Activated CD4-positive, alpha-beta T cell treated with anti-CD3 and anti-CD28 coated beads, Interleukin-2, amount 50 U/mL, for 1 hour (primary cell): ENCODE measurements around the gene UBE3A.
A peak's percentile ranks its signal among the peaks of the same experiment; 100 is the strongest.
"Not testable (repeated sequence)": the region's sequence is repeated elsewhere in the genome, so short reads cannot be mapped to it uniquely, and the experiment has no call there.

Source experiments
- DNase-seq: peaks from one replicate; pipeline ENCODE4 v3.0.0-alpha.2; 2020

The UBE3A gene

GRCh38 chr15:25437777-25438600, 835 bp downstream of the UBE3A start:
- DNase-seq, result peak; percentile 48

DNA sequence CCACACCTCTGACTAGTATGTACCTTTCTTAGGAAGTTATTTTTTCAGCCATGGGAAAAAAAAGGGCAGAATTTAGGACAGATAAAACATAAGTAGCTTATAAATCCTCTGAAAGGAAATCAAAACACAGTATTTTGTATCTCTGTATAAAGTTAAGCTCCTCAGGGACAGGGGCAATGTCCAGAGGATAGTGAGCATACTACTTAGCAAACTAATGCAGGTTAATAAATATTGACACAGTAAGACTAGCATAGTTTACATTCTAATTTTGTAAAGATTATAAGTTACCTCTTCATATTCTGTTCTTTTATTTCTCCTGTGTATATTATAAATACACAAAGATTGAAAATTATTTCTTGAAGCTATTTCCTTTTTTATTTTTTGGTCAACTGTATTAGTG, 2.1 kb downstream of the UBE3A start:
- DNase-seq, result no peak

DNA sequence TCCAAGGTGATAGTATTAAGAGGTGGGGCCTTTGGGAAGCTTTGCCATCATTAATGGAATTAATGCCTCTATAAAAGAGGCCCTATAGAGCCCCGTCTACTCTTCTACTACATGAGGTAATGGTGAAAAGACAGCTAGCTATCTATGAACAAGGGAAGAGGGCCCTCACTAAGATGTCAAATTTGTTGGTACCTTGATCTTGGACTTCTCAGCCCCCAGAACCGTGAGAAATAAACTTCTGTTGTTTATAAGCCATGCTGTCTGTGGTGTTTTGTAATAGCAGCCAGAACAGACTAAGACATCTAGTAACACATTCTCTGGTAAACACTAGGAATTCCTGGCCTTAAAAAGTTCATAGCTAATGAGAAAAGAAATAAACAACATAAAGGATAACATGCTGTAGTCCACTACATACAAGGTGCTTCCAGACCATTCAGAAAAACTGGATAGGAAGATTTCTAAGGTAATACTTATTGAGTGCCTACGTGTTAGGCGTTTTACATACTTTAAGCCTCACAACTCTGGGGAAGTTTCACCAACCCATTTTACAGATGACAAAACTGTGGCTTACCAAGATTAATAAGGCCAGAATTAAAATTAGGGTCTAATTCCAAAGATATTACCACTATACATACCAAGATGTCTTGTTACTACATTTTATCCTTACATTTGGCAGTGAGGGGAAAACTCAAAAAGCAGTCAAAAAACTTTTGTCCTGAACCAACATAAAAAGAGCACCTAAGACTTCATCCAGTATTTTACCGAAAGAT, 3.2 kb downstream of the UBE3A start:
- no peak for DNase-seq

DNA sequence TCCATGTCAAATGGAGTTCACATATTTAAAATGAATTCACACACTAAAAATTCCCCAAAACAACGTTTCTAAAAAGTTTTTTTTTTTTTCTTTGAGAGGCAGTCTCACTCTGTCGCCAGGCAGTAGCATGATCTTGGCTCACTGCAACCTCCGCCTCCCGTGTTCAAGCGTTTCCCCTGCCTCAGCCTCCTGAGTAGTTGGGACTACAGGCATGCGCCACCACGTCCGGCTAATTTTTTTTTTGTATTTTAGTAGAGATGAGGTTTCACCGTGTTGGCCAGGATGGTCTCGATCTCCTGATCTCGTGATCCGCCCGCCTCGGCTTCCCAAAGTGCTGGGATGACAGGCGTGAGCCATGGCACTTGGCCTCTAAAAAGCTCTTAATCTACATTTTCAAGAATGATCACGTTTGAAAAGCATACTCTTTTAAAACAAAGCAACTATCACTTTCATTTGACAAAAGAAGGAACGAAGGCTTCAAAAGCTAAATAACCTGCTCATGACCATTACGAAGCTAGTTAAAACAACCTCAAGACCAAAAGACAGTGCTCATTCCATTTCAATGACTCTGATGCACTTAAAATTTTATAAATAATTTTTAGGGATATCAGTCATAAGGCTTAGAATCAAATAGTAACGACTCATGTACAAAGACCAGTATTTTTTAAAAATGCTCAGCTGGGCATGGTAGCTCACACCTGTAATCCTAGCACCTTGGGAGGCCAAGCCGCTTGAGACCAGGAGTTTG, 5.5 kb downstream of the UBE3A start:
- DNase-seq, result no peak

DNA sequence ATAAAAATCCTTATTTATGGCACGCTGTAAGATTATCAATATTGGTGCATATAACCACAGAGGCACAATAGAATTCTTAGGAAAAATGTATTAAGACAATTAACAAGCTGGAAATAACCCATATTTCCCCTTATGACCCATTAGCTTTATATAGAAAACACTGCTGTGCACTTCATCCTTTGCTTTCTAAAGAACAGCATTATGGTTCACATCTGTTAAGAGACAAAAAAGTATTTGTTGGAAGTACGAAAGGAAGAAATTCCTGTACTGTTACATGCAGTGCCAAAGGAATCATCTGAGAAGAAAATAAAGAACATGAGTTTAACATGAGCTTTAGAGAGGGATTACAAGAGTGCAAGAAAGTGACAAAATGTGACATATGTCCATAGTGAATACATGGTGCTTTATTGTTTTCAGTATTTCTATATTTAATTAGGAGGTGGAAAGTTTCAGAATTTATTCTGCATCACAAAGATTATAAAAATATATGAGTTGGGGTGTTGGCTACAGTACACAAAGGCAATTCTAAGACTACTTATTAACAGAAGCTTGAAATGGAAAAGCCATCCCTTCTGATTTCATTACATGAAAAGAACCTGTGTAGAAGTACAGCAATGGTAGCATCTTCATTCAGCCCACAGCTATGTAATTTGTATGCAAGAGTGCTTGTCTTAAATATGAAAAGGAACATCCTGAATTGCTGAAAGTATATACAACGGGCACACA, 6.8 kb downstream of the UBE3A start:
- DNase-seq, result no peak

DNA sequence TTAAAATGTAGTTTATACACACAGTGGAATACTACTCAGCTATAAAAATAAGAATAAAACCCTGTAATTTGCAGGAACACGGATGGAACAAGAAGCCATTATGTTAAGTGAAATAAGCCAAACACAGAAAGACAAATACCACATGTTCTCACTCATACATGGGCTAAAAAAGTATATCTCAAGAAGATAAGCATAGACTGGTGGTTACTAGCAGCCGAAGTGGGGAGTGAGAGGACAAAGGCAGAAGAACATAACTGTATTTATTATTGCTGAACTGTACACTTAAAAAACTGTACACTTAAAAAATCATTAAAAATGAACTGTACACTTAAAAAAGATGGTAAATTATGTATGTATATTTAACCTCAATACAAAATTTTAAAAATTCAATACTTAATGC, 11.0 kb downstream of the UBE3A start:
- DNase-seq, result no peak

- no peak for DNase-seq
Measured at GRCh38 chr15:25426896-25427610, 11.8 kb downstream of the UBE3A start.

GRCh38 chr15:25424073-25424472, 14.8 kb downstream of the UBE3A start:
- no peak for DNase-seq

GRCh38 chr15:25422021-25422420, 16.8 kb downstream of the UBE3A start:
- no peak for DNase-seq

GRCh38 chr15:25418202-25418601, 20.6 kb downstream of the UBE3A start:
- no peak for DNase-seq

DNA sequence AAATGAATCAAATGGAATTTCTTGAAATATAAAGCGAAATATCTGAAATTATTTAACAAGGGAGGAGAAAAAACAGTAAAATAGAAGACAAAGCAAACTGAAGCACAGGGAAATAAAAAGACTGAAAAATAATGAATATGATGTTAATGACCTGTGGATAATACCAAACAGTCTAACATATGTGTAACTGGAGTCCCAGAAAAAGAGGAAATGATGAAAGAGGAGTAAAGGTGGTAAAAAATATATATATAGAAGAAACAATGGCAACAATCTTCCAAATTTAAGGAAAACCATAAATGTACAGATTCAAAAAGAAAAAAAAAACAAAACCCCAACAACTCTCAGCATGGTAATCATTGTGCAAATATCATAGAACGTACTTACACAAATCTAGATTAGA, 21.2 kb downstream of the UBE3A start:
- DNase-seq, result no peak

DNA sequence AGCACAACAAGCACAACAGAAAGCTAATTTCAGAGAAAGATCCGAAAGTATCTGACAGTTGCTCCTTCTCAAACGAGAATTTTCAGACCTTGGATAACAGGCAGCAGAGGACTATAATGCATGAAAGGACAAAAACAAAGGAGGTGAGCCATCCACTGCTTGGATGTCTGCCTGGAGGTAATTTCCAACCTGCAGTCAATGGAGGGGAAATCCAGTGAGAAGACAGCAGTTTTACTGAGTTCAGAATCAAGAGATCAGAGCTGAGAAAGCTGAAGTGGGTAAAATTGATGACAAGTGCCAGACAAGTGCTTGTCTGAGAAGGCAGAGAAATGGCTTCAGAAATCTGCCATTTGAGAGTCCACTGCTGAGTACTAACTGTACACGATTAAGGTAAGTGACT, 22.1 kb downstream of the UBE3A start:
- DNase-seq, result no peak

DNA sequence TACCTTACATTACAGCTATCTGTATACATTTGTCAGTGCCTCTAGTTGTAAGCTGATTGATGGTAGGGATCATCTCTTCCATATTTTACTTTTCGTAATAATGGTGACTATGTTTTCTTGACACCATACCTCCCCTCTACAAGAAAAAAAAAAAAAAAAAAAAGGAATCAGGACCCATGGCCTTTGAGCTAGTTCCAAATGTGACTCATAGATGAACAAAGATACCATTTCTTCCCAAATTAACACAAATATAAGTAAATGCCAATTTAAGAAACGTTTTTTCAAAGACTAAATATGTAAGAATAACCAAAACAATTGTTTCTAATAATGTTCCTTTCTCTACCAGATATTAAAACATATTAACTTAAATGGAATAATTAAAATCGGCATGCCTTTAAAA, 23.1 kb downstream of the UBE3A start:
- no peak for DNase-seq

- no peak for DNase-seq
Measured at GRCh38 chr15:25415217-25415616, 23.6 kb downstream of the UBE3A start.

- no peak for DNase-seq
Measured at GRCh38 chr15:25410649-25411048, 28.2 kb downstream of the UBE3A start.

- not testable (repeated sequence) for DNase-seq
Measured at GRCh38 chr15:25409731-25410130, 29.1 kb downstream of the UBE3A start.

DNA sequence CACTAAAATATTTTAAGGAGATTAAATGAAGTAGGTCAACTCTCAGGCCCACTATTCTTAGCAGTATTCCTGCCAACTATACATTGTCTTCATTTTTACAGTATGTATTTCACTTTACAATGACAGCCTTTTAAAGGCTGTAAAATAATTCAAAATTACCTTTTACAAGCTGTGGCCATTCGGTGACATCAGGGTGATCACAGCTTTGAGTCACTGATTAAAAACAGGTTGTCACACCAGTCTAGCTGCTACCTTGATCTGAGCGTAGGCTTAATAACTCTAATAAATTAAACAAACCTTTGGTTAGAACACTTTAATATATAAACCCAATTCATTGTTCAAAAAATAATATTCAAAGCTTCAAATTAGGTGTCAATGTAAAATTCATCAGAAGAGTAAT, 29.9 kb downstream of the UBE3A start:
- DNase-seq, result no peak

GRCh38 chr15:25408428-25408827, 30.4 kb downstream of the UBE3A start:
- DNase-seq, result no peak

DNA sequence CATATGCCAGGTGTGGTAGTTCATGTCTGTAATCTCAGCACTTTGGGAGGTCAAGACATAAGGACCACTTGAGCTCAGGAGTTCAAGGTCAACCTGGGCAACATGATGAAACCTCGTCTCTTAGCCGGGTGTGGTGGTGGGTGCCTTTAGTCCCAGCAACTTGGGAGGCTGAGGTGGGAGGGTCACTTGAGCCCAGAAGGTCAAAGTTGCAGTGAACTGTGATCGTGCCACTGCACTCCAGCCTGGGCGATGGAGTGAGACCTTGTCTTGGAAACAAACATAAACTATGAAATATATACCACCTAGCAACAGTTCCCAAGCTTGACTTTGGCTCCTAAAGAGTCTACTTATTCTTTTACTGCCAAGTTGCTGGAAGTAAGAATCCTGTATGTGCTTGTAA, 30.9 kb downstream of the UBE3A start:
- DNase-seq, result no peak

DNA sequence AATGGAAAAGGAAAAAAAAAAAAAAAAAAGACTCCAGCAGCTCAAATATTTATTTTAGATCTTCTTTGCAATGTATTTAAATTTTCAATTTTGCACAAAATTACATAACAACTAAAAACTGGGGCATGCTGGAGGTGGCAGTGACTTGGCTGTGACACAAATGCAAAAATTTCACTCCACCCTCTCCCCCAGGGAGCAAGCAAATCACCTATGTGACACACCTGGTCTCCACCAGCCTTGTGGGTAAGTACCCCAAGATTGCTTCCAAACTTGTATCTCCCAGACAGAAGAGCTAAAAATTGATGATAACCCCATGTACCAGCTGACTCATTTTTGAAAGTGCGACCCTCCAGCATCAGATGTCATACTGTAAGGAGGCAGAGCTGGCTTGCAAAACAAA, 32.0 kb downstream of the UBE3A start:
- no peak for DNase-seq

DNA sequence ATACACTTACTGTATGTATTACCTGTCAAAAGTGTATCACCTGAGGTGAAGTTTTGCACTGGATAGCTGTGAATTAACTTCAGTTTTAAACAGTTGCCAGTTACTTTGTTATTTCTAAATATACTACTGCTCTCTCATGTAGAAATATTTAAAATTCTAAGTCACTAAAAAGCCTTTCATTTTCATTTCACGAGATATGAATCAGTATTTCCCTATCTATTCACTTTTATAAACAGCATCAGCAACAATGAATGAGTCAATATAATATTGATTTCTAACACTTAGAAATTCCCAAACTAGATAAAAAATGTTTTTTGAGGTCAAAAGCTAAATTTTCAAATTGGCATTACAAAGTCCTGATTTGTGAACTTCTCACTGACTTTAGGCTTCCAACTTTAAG, 32.6 kb downstream of the UBE3A start:
- DNase-seq, result no peak

DNA sequence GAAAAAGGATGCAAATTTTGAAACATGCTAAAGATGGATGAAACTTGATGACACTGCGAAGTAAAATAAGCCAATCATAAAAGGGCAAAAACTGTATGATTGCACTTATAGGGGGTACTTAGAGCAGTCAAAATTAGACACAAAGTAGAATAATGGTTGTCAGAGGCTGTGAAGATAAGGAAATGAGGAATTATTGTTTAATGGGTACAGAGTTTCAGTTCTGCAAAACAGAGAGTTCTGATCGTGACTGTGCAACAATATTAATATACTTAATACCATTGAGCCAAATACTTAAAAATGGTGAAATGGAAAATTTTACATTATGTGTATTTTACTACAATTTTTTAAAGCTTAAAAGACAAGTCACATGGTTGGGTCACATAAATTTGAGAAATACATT, 35.1 kb downstream of the UBE3A start:
- DNase-seq, result no peak
